WERI-Rb-1 (cell line): ENCODE results near the gene GALNTL6.

Source experiments
- DNase-seq: peaks from one replicate; pipeline ENCODE4 v3.0.0-alpha.2; 2020
- H3K27ac ChIP-seq: fragments of 250-450 bp; sonication (Bioruptor Pico); 2 replicates; pipeline ENCODE4 v1.5.1; 2020; ENCODE audit warnings: mild to moderate bottlenecking, moderate library complexity
- H3K27me3 ChIP-seq: fragments of 250-450 bp; sonication (Bioruptor Pico); 2 replicates; pipeline ENCODE4 v1.5.1; 2021; ENCODE audit warnings: mild to moderate bottlenecking, low read depth, moderate library complexity; ENCODE audit not compliant: insufficient read depth, severe bottlenecking
- H3K36me3 ChIP-seq: fragments of 250-450 bp; sonication (Bioruptor Pico); 2 replicates; pipeline ENCODE4 v1.5.1; 2020; ENCODE audit warnings: mild to moderate bottlenecking, moderate library complexity
- H3K4me3 ChIP-seq: 2 replicates; pipeline ENCODE4 v1.5.1; 2011; ENCODE audit warnings: low read depth, mild to moderate bottlenecking, control low read depth, low read length
- H3K9me3 ChIP-seq: fragments of 250-450 bp; sonication (Bioruptor Pico); 2 replicates; pipeline ENCODE4 v1.5.1; 2021; ENCODE audit warnings: mild to moderate bottlenecking, moderate library complexity; ENCODE audit not compliant: severe bottlenecking
- CTCF ChIP-seq: IDR thresholded peaks from 2 replicates; pipeline ENCODE4 v1.5.1; 2011; ENCODE audit warnings: low read depth, mild to moderate bottlenecking, control low read depth, inconsistent platforms, low read length

The GALNTL6 gene

GRCh38 chr4:172485007-172485406 lies 671.8 kb downstream of the GALNTL6 start:
- Histone ChIP-seq H3K9me3 (peaks cover 5% of the 10 kb centered on the region), H3K27me3 (no peaks in the 10 kb centered on the region), H3K36me3 (no peaks in the 10 kb centered on the region), H3K27ac (no peak overlapping the region), H3K4me3 (no peak overlapping the region)
- no peak for TF ChIP-seq CTCF
- no peak for DNase-seq

- Histone ChIP-seq H3K27ac (no peak overlapping the region), H3K9me3 (peaks cover 5% of the 10 kb centered on the region), H3K27me3 (no peaks in the 10 kb centered on the region), H3K36me3 (no peaks in the 10 kb centered on the region), H3K4me3 (no peak overlapping the region)
- TF ChIP-seq CTCF, result no peak
- DNase-seq, result no peak
Measured at GRCh38 chr4:172486531-172486930, 673.3 kb downstream of the GALNTL6 start.

GRCh38 chr4:172489861-172490260 lies 676.7 kb downstream of the GALNTL6 start:
- Histone ChIP-seq H3K27ac (no peak overlapping the region), H3K9me3 (no peaks in the 10 kb centered on the region), H3K27me3 (no peaks in the 10 kb centered on the region), H3K36me3 (no peaks in the 10 kb centered on the region), H3K4me3 (no peak overlapping the region)
- DNase-seq, result no peak
- no peak for TF ChIP-seq CTCF

- Histone ChIP-seq H3K9me3 (no peaks in the 10 kb centered on the region), H3K4me3 (no peak overlapping the region), H3K36me3 (no peaks in the 10 kb centered on the region), H3K27me3 (no peaks in the 10 kb centered on the region), H3K27ac (no peak overlapping the region)
- DNase-seq, result no peak
- no peak for TF ChIP-seq CTCF
Measured at GRCh38 chr4:172495769-172496168, 682.6 kb downstream of the GALNTL6 start.

GRCh38 chr4:172497321-172497720 lies 684.1 kb downstream of the GALNTL6 start:
- no peak overlapping the region for H3K4me3 ChIP-seq
- no peak overlapping the region for H3K27ac ChIP-seq
- no peaks in the 10 kb centered on the region for H3K27me3 ChIP-seq
- no peak for DNase-seq
- TF ChIP-seq CTCF, result no peak
- no peaks in the 10 kb centered on the region for H3K9me3 ChIP-seq
- H3K36me3 ChIP-seq, result no peaks in the 10 kb centered on the region

GRCh38 chr4:172514011-172514410 lies 700.8 kb downstream of the GALNTL6 start:
- no peaks in the 10 kb centered on the region for H3K9me3 ChIP-seq
- no peaks in the 10 kb centered on the region for H3K27me3 ChIP-seq
- no peak for TF ChIP-seq CTCF
- no peaks in the 10 kb centered on the region for H3K36me3 ChIP-seq
- no peak overlapping the region for H3K27ac ChIP-seq
- DNase-seq, result no peak
- H3K4me3 ChIP-seq, result no peak overlapping the region
